Peyer's patch (tissue), 4 donors: ENCODE results near the gene STPG1.

Source experiments
- POLR2A ChIP-seq, 2 donors: fragments of 450-650 bp; IDR thresholded peaks; one replicate each; pipeline ENCODE4 v1.5.1; 2017; ENCODE audit warnings: antibody characterized with exemption in 2 of 2, mild to moderate bottlenecking in 2 of 2, moderate library complexity in 2 of 2
- TF ChIP-seq, protein P1 (sequence below), 6 experiments: fragments of 450-650 bp in 4 of 6; fragments of 200-600 bp in 2 of 6; sonication (generic) in 1 of 6; IDR thresholded peaks; one replicate each; pipeline ENCODE4 v1.5.1; 2017 to 2019; ENCODE audit warnings: antibody characterized with exemption in 6 of 6, mild to moderate bottlenecking in 3 of 6, moderate library complexity in 1 of 6

DNA sequence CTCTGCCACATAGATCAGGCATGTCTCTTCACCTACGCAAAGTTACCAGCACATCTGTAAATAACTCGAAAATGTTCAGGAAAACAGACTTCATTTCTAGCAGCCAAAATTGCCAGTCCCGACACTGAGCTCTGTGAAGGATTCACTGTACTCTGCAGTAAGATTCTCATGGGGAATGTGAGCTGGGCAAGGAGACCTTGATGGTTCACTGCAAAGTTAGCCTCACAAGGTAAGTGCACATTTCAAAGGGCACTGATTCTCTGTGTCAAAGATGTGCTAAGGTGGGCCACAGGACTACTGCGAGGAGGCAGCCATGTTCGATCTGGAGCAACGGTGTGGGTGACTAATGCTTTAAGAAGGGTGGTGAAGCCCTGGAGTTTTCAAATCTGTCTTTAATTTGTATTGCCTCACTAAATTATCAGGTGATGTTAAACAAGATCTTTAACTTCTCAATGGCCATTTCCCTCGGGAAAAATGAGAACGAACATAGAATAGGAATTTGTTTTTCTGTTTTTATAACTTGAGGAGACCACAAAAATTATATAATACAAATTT, 25.2 kb downstream of the STPG1 start:
- no peak for TF ChIP-seq POLR2A (IDR thresholded peaks at IDR 0.05)
- TF ChIP-seq, protein P1, sequence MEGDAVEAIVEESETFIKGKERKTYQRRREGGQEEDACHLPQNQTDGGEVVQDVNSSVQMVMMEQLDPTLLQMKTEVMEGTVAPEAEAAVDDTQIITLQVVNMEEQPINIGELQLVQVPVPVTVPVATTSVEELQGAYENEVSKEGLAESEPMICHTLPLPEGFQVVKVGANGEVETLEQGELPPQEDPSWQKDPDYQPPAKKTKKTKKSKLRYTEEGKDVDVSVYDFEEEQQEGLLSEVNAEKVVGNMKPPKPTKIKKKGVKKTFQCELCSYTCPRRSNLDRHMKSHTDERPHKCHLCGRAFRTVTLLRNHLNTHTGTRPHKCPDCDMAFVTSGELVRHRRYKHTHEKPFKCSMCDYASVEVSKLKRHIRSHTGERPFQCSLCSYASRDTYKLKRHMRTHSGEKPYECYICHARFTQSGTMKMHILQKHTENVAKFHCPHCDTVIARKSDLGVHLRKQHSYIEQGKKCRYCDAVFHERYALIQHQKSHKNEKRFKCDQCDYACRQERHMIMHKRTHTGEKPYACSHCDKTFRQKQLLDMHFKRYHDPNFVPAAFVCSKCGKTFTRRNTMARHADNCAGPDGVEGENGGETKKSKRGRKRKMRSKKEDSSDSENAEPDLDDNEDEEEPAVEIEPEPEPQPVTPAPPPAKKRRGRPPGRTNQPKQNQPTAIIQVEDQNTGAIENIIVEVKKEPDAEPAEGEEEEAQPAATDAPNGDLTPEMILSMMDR (IDR thresholded peaks at IDR 0.05): no peak
